GM18868 (cell line): ENCODE data around the gene TNFRSF18.

Experiments used
- ATAC-seq: cut with Tn5 transposase; IDR thresholded peaks from one replicate; pipeline ENCODE4 v1.9.1; 2021; ENCODE audit warnings: mild to moderate bottlenecking, moderate library complexity; ENCODE audit not compliant: unreplicated experiment

Gene TNFRSF18

DNA sequence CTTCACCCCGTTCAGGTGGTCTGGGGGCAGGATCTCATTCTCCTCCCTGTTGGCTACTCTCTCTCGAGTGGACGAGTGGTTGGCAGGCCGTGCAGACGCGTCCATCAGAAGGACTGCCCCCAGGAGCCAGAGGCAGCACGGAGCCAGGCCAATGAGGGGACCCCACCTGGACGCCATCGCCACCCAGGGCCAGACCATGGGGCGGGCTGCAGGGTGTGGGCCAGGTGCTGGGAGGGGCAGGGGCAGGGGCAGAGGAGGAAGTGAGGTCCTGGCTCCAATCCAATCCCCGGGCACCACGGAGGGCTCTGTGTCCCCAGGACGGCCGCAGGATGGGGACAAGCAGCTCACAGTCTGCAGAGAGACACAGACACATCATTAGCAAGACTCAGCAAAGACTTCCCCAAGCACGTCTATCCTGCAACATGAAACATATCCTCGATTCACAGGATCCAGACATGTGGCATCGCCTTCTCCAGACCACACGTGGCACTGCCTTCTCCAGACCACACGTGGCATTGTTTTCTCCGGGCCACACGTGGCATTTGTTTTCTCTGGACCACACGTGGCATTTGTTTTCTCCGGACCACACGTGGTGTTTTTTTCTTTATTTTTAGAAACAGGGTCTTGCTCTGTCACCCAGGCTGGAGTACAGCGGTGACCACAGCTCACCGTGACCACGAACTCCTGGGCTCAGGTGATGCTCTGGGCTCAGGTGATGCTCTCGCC, 22.4 kb upstream of the TNFRSF18 start:
- no peak for ATAC-seq

DNA sequence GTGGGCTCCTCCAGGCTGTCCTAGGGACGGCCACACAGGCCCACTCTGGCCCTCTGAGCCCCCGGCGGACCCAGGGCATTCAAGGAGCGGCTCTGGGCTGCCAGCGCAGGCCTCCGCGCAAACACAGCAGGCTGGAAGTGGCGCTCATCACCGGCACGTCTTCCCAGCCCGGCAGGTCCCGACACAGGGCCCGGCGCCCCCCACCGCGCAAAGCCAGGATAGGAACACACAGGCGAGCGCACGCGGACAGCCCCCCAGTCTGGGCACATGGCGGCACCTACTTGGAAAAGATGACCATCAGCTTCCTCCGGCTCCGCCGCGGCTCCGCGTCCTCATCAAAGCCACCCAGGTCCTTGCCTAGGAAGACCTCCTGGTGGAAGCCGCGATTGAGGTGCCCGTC, 21.8 kb upstream of the TNFRSF18 start:
- no peak for ATAC-seq

DNA sequence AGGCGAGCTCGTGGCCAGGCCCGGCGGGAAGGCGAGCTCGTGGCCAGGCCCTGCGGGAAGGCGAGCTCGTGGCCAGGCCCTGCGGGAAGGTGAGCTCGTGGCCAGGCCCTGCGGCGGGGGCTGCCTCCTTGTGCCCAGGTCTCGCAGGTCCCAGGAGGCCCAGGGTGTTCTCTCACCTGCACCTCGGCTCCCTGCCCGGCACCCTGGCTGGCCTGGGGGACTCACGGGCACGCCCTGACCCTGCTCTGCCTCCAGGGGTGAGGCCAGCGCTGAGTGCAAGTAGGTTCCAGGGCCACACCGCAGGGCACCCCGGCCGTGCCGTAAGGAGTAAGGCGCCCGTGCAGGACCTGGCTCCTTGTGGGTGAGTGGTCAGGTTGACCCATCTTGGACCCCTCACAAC, 21.0 kb upstream of the TNFRSF18 start:
- no peak for ATAC-seq

DNA sequence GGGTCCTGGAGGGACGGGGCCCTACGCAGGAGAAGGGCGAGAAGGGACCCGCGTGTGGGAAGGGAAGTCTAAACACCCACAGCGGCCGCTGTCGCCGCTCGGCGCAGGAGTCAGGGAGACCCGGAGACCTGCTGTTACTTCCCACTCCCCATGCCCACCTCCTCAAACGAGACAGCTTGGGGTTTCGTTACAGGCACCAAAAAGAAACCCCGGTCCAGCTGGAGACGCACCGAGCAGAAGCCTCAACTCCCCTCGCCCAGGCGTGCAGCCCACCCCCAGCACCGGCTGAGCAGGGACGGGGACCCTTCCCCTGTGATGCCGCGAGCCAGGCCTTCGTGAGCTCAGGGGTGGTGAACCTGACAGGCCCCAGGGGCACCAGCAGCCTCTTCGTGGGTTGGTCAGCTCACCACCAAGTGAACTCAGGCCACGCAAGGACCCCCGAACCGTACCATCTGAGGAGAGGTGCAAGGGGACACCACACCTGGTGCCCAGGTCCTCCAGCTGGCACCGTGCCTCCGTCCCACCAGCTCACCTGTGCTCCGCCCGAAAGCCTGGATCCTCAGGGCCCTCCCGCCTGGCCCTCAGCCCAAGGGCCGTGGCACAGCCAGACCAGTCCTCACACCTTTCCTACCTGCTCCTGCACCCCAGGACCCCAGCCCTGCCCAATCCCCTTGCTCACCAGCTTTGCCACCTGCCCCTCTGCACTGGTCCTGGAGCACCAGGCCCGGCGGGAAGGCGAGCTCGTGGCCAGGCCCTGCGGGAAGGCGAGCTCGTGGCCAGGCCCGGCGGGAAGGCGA, 20.4 kb upstream of the TNFRSF18 start:
- ATAC-seq: no peak

DNA sequence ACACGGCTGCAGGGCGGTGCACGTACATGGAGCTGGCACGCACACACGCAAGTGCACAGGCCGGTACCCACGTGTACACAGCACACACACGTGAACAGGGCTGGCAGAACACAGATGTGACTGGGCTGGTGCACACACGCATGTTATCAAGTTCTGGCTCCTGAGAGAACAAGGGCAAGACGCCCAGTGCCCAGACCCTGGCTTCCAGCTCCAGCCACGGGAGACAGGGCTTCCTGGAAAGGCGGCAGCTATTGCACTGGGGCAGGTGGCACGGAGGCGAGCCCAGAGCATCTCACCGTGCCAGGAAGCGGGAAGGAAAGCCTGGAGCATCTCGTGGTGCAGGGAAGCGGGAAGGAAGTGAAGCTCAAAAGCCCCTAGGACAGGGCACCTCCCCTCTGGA, 19.5 kb upstream of the TNFRSF18 start:
- no peak for ATAC-seq

DNA sequence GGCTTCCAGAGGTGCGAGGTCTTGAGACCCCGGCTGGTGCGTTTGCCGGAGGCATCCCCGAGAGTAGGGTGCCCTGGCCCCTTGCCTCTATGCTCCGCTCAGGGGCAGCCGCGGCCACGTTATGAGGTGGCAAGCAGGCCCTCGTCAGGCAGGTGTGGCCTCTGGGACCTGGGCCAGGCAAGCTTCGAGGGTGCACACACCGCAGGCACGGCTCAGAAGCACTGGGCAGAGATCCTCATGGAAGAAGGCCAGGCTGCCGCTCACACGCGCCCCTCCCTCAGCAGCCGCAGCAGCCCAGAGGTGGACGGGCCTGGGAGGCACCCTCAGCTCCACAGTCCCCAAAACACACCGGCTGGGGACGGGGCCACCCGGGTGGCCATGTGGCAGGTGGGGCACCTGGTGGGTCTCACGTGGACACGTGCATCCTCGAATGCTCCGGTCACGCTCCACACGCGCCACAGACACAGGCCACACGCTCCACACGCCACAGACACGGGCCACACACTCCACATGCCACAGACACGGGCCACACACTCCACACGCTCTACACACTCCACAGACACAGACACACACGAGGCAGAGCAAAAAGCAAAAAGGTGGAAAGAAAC, 18.9 kb upstream of the TNFRSF18 start:
- no peak for ATAC-seq

DNA sequence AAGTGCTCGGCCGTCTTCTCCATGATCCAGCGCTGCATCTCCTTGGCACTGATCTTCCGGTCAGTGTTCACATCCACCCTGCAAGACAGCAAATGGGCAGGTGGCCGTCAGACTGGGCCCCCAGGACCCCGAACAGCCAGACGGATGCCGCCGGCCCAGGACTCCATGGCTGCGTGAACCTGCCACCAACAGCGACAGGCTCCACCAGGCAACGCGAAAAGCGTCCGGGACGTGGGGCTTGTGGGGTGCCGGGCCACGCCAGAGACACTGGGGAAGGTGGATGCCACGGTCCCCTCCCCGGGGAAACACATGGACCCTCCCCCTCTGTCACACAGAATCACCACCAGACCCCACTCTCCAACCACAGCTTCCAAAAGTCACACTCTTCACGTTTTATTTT, 17.5 kb upstream of the TNFRSF18 start:
- ATAC-seq: no peak

DNA sequence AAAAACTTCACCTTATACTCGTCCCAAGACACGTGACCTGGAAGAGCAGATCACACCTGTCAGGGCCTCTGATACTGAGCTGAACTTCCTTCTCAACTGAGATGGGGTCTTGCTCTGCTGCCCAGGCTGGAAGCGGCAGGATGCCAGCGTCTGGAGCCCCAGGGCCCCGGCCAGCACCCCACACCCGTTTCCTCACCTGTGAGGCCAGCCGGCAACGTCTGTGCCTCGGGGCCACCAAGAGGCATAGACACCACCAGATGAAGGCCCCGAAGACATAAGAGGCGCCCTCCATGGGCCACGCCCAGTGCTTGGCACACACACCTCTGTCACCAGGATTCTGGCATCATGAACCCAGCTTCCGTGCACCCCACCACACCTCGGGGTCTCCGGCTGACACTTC, 16.9 kb upstream of the TNFRSF18 start:
- ATAC-seq: no peak

DNA sequence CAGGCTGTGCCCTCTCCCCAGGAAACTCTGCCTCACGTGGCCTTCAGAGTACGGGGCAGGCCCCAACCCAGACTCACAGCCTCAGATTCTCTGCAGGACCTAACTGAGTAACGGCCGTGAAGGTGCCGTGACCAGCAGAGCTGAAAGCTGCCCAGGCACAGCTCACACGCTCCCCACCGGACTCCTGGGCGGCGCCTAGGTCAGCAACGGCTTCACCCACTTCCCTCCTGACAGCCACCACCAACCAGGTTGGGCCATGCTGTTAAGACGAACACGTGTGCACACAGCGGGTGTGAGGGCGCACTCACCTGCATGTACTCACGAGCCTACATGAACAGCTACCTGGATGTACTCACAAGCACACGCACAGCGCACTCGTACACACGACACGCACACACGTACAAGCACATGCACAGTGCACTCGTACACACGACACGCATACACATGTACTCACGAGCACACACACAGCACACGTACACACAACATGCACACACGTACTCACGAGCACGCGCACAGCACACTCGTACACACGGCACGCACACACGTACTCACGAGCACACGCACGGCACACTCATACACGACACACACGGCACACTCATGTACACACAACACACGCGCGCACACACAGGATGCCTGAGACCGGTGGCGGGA, 16.3 kb upstream of the TNFRSF18 start:
- no peak for ATAC-seq

DNA sequence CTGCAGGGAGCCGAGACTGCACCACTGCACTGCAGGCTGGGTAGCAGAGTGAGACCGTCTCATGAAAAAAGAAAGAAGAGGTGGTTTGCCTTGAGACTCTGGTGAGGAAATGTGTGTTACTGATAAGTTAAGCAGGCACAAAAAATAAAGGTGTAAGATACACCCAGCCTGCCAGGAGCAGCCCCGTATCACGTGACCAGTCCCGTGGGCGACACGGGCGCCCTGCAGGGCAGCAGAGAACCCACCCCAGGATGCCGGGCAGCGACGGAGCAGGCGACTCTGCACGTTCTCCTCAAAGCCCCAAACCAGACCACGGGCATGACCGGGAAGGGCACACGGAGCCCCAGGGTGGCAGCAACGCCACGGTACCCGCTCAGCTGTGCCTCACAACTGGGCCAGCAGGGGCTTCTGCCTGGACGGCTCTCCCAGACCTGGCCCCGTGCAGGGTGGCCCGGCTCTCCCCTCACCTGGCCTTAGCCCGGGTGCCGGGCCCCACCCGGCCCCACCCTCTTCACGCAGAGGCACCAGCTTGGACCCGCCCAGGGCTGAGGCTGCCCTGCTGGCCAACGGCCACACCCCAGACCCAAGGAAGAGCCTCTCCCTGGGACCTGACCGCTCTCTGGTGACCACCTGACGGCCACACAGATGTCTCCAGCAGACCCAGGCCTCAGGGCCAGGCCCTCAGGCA, 15.6 kb upstream of the TNFRSF18 start:
- no peak for ATAC-seq

DNA sequence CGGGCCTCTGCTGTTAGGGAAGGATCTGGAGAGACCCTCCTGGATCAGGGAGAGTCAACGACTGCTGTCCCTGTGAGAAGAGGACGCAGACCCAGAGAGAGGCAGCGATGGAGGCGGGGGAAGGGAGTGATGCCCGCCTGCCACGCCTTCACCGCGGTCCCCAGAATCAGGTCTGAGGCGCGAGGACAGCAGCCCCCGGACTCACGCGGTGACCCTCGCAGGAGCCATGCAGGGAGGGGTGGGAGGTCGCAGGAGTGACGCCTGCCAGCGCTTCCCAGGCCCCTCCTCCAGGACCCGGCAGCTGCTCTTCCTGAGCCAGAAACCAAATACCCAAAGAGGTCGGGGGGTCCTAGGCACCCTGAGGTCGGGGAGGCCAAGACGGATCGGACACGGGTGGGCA, 13.8 kb upstream of the TNFRSF18 start:
- no peak for ATAC-seq

DNA sequence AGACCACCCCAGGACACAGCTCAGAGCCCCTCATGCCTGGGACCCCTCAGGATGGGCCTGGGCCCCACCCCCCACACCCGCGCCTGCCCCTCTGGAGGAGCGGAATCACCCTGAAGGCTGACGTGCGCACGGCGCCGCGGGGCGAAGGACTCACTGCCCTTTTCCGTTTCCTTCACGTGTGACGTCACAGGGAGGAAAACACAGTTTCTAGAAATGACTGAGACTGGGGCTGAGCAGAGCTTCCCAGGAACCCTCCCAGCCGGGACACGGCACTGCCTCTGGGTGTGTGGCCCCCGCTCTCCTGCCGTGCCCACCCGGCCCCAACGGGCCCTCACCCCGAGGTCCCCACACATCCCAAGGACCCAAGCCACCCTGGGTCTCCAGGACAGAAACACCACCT, 12.9 kb upstream of the TNFRSF18 start:
- ATAC-seq: no peak

DNA sequence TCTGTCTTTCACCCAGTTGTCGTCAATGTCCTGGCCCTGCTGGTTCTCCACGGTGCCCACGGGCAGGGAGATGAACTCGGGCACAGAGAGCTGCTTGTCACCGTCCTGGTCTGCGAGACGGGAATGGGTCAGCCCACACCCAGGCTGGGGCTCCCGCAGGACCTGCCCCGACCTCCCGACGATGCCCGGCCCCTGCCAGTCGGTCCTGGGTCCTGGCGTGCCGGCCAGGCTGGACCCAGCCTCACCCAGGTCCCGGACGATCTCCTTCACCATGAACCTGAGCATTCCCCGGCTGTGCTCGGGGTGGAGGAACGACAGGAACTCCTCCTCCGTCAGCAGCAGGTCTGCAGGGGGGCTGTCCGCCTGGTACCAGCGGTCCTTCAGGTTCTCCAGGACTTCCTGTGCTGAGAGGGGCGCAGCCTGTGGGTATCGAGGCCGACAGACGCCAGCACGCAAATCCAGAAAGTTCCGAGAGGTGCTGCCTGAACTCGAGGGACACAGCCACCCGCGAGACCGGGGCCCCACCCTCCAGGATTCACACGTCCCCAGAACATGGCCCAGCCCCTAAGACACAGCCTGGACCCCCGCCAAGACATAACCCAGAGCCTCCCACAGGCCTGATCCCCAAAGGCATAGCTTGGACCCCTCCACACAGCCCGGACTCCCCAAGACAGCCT, 12.3 kb upstream of the TNFRSF18 start:
- no peak for ATAC-seq

DNA sequence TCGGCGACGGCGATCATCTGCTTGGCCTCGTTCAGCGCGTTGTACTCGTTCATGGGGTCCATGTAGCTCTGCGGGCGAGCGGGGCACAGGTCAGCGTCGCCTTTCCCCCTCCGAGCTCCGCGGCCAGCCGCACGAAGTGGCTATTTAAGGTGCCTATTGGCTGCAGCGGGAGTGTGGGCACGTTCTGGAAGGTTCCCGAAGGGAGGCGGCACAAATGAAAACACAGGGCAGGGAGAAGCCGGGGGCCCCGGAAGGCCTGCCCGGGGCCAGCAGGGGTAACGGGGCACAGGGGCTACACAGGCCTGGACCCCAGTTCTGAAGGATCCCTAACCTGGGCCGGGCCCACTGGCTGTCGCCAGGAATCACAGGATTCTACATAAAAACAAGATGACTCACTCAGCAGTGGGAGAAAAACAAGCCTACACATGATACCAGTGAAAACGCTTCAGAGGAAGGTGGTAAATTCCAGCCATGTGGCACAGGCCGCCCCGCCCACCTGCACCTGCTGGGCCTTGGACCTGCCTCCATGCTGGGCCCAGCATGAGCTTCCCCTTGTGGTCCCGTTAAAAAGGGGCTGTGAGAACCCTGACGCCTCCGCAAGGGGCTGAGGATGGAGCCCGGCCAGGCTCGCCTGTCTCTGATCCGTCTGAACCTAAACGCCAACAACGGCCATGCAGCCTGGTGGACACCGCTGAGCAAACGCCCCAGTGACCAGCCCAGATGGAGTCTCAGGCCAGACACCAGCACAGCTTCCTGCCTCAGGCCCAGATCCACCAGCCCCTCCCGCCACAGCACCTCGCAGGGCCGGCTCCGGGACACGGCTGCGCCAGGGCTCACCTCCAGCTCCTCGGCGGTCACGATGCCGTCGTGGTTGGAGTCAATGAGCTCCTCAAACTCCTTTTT, 11.5 kb upstream of the TNFRSF18 start:
- ATAC-seq: no peak

DNA sequence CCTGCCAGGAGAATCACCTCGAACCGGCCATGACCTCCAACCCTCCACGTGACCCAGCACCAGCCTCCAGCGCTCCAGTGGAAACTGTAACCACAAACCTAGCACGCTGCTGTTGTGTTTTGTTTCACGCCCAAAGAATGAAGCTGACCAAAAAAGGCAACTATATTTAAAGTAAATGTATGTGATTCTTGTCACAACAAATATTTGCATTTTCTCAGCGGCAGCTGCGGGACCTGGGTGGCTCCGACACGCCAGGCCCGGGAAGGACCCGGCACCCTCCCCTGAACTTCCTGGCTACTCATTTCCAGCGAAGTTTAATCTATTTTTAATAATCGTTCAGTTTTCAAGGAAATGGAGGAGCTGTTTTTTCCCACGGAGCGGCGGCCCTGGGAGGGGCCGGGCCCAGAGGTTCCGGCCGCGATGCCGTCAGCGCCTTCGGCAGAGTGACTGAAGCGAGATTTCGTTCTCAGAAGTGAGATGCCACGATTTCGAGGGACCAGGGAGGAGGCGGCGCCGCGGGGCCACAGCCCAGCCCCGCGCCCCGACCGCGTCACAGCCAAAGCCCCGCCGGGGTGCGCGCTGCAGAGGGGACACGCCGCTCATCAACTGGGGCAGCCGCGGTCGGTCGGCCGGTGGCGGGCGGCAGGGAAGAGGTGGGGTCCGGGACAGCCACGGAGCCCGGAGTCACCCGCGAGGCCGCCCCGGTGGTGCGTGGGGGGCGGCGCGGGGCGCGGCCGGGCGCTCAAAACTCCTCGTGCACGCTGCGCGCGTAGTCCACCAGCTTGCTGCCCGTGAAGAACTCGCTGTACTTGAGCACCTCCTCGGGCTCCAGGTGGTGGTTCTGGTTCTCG, 10.6 kb upstream of the TNFRSF18 start:
- ATAC-seq: no peak

DNA sequence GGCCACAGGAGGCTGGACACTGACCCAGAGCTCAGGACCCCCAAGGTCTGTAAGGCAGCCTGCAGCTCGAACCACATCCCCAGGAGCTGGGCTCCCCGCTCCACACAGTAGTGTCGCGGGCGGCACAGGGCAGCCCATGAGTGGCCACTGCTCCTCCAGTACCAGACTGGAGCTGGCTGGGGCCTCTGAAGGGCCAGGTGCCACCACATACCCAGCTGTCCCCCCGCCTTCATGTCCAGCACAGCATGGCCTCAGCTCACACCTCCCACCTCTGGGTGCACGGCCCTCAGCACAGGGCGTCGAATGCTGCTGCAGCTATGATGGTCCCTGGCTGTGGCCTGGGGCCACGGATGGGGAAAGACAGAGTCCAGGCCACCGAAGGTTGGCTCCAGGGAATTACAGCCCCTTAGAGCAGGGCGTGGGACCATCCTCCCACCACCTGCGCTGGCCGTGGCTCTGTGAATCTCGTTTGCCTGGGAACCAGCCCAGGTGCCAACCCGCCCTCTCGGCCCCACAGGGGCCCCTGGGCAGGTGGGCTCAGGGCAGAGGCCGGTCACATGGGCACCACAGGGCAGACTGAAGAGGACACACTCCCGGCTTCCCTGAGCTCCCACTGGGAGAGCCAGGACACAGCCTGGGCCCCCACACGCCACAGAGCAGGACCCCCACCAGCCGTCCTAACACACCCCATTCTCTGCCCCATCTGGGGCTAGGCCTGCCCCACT, 9.7 kb upstream of the TNFRSF18 start:
- no peak for ATAC-seq

DNA sequence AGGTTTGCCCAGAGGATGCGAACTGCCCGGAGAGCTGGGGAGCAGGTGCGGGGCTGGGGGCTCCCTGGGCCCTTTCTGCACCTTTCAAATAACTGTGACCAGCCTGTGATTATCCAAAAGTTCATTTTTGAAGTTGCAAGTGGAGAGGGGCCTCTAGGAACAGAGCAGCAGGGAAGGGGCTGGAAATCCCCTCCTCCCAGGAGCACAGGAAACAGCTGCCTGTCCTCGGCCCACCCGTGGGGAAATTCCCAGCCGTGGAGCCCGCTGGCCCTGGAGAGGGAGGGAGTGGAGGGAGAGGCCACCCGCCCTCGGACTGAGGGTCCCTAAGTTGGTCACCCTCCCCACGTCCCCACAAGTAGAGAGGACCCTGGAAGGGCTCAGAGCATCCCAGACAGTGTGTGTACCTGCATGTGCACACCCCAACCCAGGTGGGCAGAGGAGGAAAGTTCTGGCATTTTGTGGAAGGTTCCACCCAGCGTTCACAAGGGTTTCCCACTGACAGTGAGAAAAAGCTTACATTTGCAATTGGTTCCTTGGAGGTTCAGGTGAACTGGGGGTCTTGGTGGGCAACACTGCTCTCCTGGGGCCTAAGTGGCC, 8.8 kb upstream of the TNFRSF18 start:
- no peak for ATAC-seq
